Vagina (tissue), 2 donors: ENCODE measurements around the gene TBCD.

Experiments used
- CTCF ChIP-seq, 3 experiments: fragments of 450-650 bp in 2 of 3; fragments of 200-600 bp in 1 of 3; sonication (generic) in 1 of 3; IDR thresholded peaks; one replicate each; pipeline ENCODE4 v1.5.1; 2017 to 2019; ENCODE audit warnings: antibody characterized with exemption in 3 of 3, mild to moderate bottlenecking in 2 of 3, moderate library complexity in 2 of 3
- POLR2A ChIP-seq, 2 donors: fragments of 450-650 bp; IDR thresholded peaks; one replicate each; pipeline ENCODE4 v1.6.1; 2017; ENCODE audit warnings: antibody characterized with exemption in 2 of 2, mild to moderate bottlenecking in 2 of 2, moderate library complexity in 2 of 2

- TF ChIP-seq CTCF (IDR thresholded peaks at IDR 0.05) (no peak), POLR2A (IDR thresholded peaks at IDR 0.05) (no peak)
Observed at GRCh38 chr17:82930924-82931698, 179.2 kb downstream of the TBCD start.
